Fibroblast of lung (primary cell): ENCODE data around the gene XRCC3. TPM values are rescaled to one million over a fixed set of nuclear protein-coding genes. Genes with fewer than 3 reads are reported as not detected.

Experiments used
- DNase-seq, 2 donors: peaks; one replicate each; pipeline versions ENCODE4 v3.0.0 to v3.0.0-alpha.2; 2010; ENCODE audit warnings: low read depth in 2 of 2
- H2AFZ ChIP-seq: 2 replicates; pipeline ENCODE4 v1.5.1; 2012; ENCODE audit warnings: low read length, control low read depth, inconsistent platforms
- H3K27ac ChIP-seq: 2 replicates; pipeline ENCODE4 v1.5.1; 2011; ENCODE audit warnings: low read length, control low read depth; ENCODE audit not compliant: insufficient read depth
- H3K27me3 ChIP-seq: 2 replicates; pipeline ENCODE4 v1.5.1; 2011; ENCODE audit warnings: mild to moderate bottlenecking, low read length; ENCODE audit not compliant: control insufficient read depth, insufficient read depth
- H3K36me3 ChIP-seq: 2 replicates; pipeline ENCODE4 v1.5.1; 2011; ENCODE audit warnings: low read length; ENCODE audit not compliant: control insufficient read depth, insufficient read depth
- H3K4me1 ChIP-seq: 2 replicates; pipeline ENCODE4 v1.5.1; 2011; ENCODE audit warnings: low read length; ENCODE audit not compliant: control insufficient read depth, insufficient read depth; ENCODE audit errors: extremely low read depth
- H3K4me2 ChIP-seq: 2 replicates; pipeline ENCODE4 v1.5.1; 2011; ENCODE audit warnings: low read length, control low read depth; ENCODE audit not compliant: insufficient read depth; ENCODE audit errors: extremely low read depth
- H3K4me3 ChIP-seq, 4 experiments: fragments of 200-600 bp in 1 of 4; sonication (generic) in 1 of 4; replicated peaks in 1 of 4; 2 replicates each; pipeline ENCODE4 v1.5.1; 2011 to 2016; ENCODE audit warnings: low read length in 4 of 4, low read depth in 3 of 4, mild to moderate bottlenecking in 3 of 4, control low read depth in 2 of 4, inconsistent platforms in 1 of 4, mixed read lengths in 1 of 4; ENCODE audit not compliant: insufficient read depth in 1 of 4; ENCODE audit errors: control extremely low read depth in 1 of 4
- H3K79me2 ChIP-seq: 2 replicates; pipeline ENCODE4 v1.5.1; 2012; ENCODE audit warnings: mild to moderate bottlenecking, low read length, inconsistent platforms; ENCODE audit not compliant: control insufficient read depth, insufficient read depth
- H3K9ac ChIP-seq: 2 replicates; pipeline ENCODE4 v1.5.1; 2011; ENCODE audit warnings: mild to moderate bottlenecking, low read length, control low read depth; ENCODE audit not compliant: insufficient read depth
- H3K9me3 ChIP-seq: 2 replicates; pipeline ENCODE4 v1.5.1; 2012; ENCODE audit warnings: low read depth, low read length; ENCODE audit not compliant: control insufficient read depth, insufficient read depth
- H4K20me1 ChIP-seq: 2 replicates; pipeline ENCODE4 v1.5.1; 2011; ENCODE audit warnings: low read length; ENCODE audit not compliant: control insufficient read depth, insufficient read depth; ENCODE audit errors: extremely low read depth
- CTCF ChIP-seq, 2 donors: IDR thresholded peaks in 1 of 2; conservative IDR thresholded peaks in 1 of 2; 1 replicate in 1 of 2; 2 replicates in 1 of 2; pipeline ENCODE4 v1.5.1; 2011 to 2012; ENCODE audit warnings: low read length in 2 of 2, control low read depth in 1 of 2, inconsistent platforms in 1 of 2, low read depth in 1 of 2, mild to moderate bottlenecking in 1 of 2
- EZH2 ChIP-seq: IDR thresholded peaks from 2 replicates; pipeline ENCODE4 v1.5.1; 2012; ENCODE audit warnings: low read length, control low read depth, mild to moderate bottlenecking; ENCODE audit errors: missing control alignments
- polyA plus RNA-seq, 2 donors: library from polyadenylated mRNA; depleted of rRNA in 1 of 2; stranded (reverse) in 1 of 2; unstranded in 1 of 2; fragments of >200 nt; gene quantifications; 2 replicates each; pipeline ENCODE4 v1.2.1, GENCODE V29; 2011 to 2012; ENCODE audit warnings: missing spikeins in 1 of 2
- total RNA-seq: library from RNA; depleted of rRNA; stranded (reverse); fragments of >200 nt; gene quantifications from 2 replicates; pipeline ENCODE4 v1.2.1, GENCODE V29; 2014

Gene XRCC3
- total and polyA plus RNA-seq, 2 donors (not counting 1 experiment from before 2014, with no cell fraction given) = 4.9 to 9.2 TPM

GRCh38 chr14:103748534-103748857, 33.2 kb upstream of the XRCC3 start:
- H3K4me3 ChIP-seq = no peak overlapping the region
- TF ChIP-seq CTCF (conservative IDR thresholded peaks at IDR 0.05 in 1 of 2, IDR thresholded peaks at IDR 0.05 in 1 of 2; ENCODE audit: low read depth in 1 of 2, low read length in 2 of 2) = no peak
- no peak for TF ChIP-seq EZH2

GRCh38 chr14:103746701-103747100, 31.4 kb upstream of the XRCC3 start:
- no peaks in the 10 kb centered on the region for H3K36me3 ChIP-seq
- H3K27ac ChIP-seq = no peak overlapping the region
- no peak overlapping the region for H3K9ac ChIP-seq
- no peaks in the 10 kb centered on the region for H3K27me3 ChIP-seq
- H3K4me2 ChIP-seq = no peak overlapping the region
- DNase-seq = peak in 1 of 2 donors; percentile 79
- no peaks in the 10 kb centered on the region for H3K9me3 ChIP-seq
- H2AFZ ChIP-seq = no peak overlapping the region
- H3K79me2 ChIP-seq = no peaks in the 10 kb centered on the region
- H3K4me3 ChIP-seq = no peak overlapping the region
- no peaks in the 10 kb centered on the region for H4K20me1 ChIP-seq
- no peaks in the 10 kb centered on the region for H3K4me1 ChIP-seq
- TF ChIP-seq CTCF (conservative IDR thresholded peaks at IDR 0.05 in 1 of 2, IDR thresholded peaks at IDR 0.05 in 1 of 2; ENCODE audit: low read depth in 1 of 2, low read length in 2 of 2) = no peak
- TF ChIP-seq EZH2 = no peak

More at GRCh38 chr14:103748534-103748857, 33.2 kb upstream of the XRCC3 start:
- Histone ChIP-seq H2AFZ (no peak overlapping the region), H3K4me2 (no peak overlapping the region), H3K4me1 (no peaks in the 10 kb centered on the region), H3K27me3 (no peaks in the 10 kb centered on the region), H3K79me2 (no peaks in the 10 kb centered on the region), H3K27ac (no peak overlapping the region), H3K9ac (no peak overlapping the region), H4K20me1 (no peaks in the 10 kb centered on the region), H3K9me3 (no peaks in the 10 kb centered on the region), H3K36me3 (no peaks in the 10 kb centered on the region)
- DNase-seq = no peak

- no peak overlapping the region for H2AFZ ChIP-seq
- H3K36me3 ChIP-seq = no peaks in the 10 kb centered on the region
- peaks cover 2% of the 10 kb centered on the region for H3K4me1 ChIP-seq
- H3K79me2 ChIP-seq = no peaks in the 10 kb centered on the region
- H4K20me1 ChIP-seq = no peaks in the 10 kb centered on the region
- H3K4me3 ChIP-seq = no peak overlapping the region
- TF ChIP-seq EZH2 (no peak), CTCF (conservative IDR thresholded peaks at IDR 0.05 in 1 of 2, IDR thresholded peaks at IDR 0.05 in 1 of 2; ENCODE audit: low read depth in 1 of 2, low read length in 2 of 2) (no peak)
- no peak overlapping the region for H3K9ac ChIP-seq
- H3K9me3 ChIP-seq = no peaks in the 10 kb centered on the region
- no peak overlapping the region for H3K4me2 ChIP-seq
- no peaks in the 10 kb centered on the region for H3K27me3 ChIP-seq
- no peak overlapping the region for H3K27ac ChIP-seq
- no peak for DNase-seq
Measured at GRCh38 chr14:103745424-103745823, 30.2 kb upstream of the XRCC3 start.
